PFSK-1 (cell line): ENCODE data around the gene SLC9B1.

Experiments
- FOXP2 ChIP-seq: optimal IDR thresholded peaks from 2 replicates; pipeline ENCODE3; 2011; ENCODE audit warnings: borderline replicate concordance, control low read depth, inconsistent platforms; ENCODE audit not compliant: insufficient read depth; ENCODE audit errors: extremely low read length, extremely low read depth
- POLR2AphosphoS5 ChIP-seq: IDR thresholded peaks from 2 replicates; pipeline ENCODE4 v1.6.1; 2012; ENCODE audit warnings: low read depth, mild to moderate bottlenecking, control low read depth, low read length, moderate library complexity
- REST ChIP-seq, 2 experiments: IDR thresholded peaks; 2 replicates each; pipeline versions ENCODE4 v1.6.1 to v1.8.0; 2011 to 2012; ENCODE audit warnings: low read depth in 2 of 2, low read length in 2 of 2, control low read depth in 1 of 2, inconsistent platforms in 1 of 2, mild to moderate bottlenecking in 1 of 2, moderate library complexity in 1 of 2; ENCODE audit not compliant: insufficient read depth in 1 of 2
- SIN3A ChIP-seq: IDR thresholded peaks from 2 replicates; pipeline ENCODE4 v1.6.1; 2012; ENCODE audit warnings: mild to moderate bottlenecking, low read length, moderate library complexity, borderline replicate concordance; ENCODE audit not compliant: insufficient read depth
- TAF1 ChIP-seq: IDR thresholded peaks from 2 replicates; pipeline ENCODE4 v1.6.1; 2012; ENCODE audit warnings: low read length, control low read depth, borderline replicate concordance; ENCODE audit not compliant: insufficient read depth

The SLC9B1 gene

GRCh38 chr4:102862747-102863146 lies 156.8 kb downstream of the SLC9B1 start:
- TF ChIP-seq SIN3A (no peak), REST (IDR thresholded peaks at IDR 0.05; ENCODE audit: insufficient read depth in 1 of 2, low read depth in 2 of 2, low read length in 2 of 2) (no peak), TAF1 (no peak), FOXP2 (no peak), POLR2AphosphoS5 (no peak)

GRCh38 chr4:102862016-102862415 lies 157.5 kb downstream of the SLC9B1 start:
- TF ChIP-seq TAF1 (no peak), REST (IDR thresholded peaks at IDR 0.05; ENCODE audit: insufficient read depth in 1 of 2, low read depth in 2 of 2, low read length in 2 of 2) (no peak), SIN3A (no peak), POLR2AphosphoS5 (no peak), FOXP2 (no peak)

GRCh38 chr4:102860611-102861324 lies 158.7 kb downstream of the SLC9B1 start:
- no peak for TF ChIP-seq SIN3A
- no peak for TF ChIP-seq POLR2AphosphoS5
- TF ChIP-seq FOXP2: no peak
- no peak for TF ChIP-seq TAF1
- TF ChIP-seq REST (IDR thresholded peaks at IDR 0.05; ENCODE audit: insufficient read depth in 1 of 2, low read depth in 2 of 2, low read length in 2 of 2): no peak

- TF ChIP-seq SIN3A: no peak
- no peak for TF ChIP-seq POLR2AphosphoS5
- no peak for TF ChIP-seq REST (IDR thresholded peaks at IDR 0.05; ENCODE audit: insufficient read depth in 1 of 2, low read depth in 2 of 2, low read length in 2 of 2)
- no peak for TF ChIP-seq FOXP2
- TF ChIP-seq TAF1: no peak
Observed at GRCh38 chr4:102858828-102859464, 160.6 kb downstream of the SLC9B1 start.
